Measurements from ENCODE around the gene BRICD5.

The BRICD5 gene

GRCh38 chr16:2237102-2237482 lies 26.4 kb upstream of the BRICD5 start:
- no peak for DNase-seq

- DNase-seq, result peak; percentile 64
Measured at GRCh38 chr16:2236337-2237101, 25.9 kb upstream of the BRICD5 start, which contains the start of gene DNASE1L2. Gene DNASE1L2, plus strand, starts transcription at chr16:2236444. Its CDS starts 373 bp downstream, at chr16:2236817.

- no peak for DNase-seq
Measured at GRCh38 chr16:2235695-2236336, 25.2 kb upstream of the BRICD5 start.

- no peak for DNase-seq
Measured at GRCh38 chr16:2235234-2235651, 24.6 kb upstream of the BRICD5 start.

DNA sequence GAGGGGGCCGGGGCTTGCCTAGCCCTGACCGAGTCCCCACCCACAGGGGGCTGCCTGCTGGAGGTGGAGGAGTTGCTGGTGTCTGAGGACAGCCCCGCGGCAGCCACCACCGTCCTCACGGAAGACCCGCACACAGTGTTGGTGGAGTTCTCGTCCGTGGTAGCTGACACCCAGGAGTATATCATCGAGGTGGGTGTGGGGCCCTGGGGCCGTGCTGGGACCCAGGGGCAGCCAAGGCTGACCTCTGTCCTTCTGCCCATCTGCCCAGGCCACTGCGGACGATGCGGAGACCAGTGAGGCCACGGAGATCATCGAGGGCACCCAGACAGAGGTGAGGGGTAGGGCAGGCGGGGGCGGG lies 24.1 kb upstream of the BRICD5 start:
- no peak for DNase-seq

DNA sequence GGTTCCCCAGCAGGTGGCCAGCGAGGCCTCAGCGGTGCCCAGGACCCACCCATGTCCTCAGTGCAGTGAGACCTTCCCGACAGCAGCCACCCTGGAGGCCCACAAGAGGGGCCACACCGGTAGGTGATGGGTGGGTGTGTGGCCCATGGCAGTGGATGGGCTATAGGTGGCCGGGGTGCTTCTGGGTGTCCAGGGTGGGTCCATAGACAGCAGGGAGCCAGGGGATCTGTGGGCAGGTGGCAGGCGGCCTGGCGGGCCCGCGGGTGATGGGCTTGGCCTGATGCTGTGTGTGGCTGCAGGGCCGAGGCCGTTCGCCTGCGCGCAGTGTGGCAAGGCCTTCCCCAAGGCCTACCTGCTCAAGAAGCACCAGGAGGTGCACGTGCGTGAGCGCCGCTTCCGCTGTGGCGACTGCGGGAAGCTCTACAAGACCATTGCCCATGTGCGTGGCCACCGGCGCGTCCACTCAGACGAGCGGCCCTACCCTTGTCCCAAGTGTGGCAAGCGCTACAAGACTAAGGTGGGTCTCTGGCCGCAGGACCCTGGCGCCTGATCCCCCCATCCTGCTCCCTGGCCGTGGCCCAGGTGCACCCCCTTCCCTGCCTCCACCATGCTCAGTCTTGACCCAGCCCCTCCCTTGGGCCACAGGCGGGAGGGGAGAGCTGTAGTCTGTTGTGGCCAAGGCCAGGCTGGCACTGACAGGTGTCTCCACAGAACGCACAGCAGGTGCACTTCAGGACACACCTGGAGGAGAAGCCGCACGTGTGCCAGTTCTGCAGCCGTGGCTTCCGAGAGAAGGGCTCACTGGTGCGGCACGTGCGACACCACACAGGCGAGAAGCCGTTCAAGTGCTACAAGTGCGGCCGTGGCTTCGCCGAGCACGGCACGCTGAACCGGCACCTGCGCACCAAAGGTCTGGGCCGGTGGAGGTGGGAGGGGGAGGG lies 23.5 kb upstream of the BRICD5 start:
- DNase-seq, result no peak

GRCh38 chr16:2233046-2233775 lies 22.5 kb upstream of the BRICD5 start:
- DNase-seq, result no peak

DNA sequence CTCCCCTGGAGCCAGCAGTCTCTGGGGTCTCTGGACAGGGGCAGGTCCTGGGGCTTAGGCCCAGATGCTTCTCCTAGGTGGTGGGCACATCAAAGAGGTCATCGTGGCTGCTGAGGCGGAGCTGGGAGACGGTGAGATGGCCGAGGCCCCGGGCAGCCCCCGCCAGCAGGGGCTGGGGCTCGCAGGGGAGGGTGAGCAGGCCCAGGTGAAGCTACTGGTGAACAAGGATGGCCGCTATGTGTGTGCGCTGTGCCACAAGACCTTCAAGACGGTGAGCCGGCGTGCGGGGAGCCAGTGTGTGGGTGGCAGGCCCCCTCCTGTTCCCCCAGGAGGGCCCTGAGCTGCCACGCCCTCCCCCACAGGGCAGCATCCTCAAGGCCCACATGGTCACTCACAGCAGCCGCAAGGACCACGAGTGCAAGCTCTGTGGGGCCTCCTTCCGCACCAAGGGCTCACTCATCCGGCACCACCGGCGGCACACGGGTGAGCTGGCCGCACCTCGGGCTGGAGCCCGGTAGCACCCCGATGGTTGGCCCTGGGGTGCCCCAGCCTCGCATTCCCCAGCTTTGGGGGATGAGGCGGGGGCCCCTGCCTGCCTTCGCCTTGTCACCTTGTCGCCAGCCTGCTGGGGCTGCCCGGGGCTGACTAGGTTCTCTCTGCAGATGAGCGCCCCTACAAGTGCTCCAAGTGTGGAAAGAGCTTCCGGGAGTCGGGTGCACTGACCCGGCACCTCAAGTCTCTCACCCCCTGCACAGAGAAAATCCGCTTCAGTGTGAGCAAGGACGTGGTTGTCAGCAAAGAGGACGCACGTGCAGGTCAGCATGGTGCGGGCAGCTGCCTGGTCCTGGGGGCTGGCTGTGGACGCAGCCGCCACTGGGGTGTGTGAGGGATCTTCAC lies 21.7 kb upstream of the BRICD5 start:
- DNase-seq, result no peak

DNA sequence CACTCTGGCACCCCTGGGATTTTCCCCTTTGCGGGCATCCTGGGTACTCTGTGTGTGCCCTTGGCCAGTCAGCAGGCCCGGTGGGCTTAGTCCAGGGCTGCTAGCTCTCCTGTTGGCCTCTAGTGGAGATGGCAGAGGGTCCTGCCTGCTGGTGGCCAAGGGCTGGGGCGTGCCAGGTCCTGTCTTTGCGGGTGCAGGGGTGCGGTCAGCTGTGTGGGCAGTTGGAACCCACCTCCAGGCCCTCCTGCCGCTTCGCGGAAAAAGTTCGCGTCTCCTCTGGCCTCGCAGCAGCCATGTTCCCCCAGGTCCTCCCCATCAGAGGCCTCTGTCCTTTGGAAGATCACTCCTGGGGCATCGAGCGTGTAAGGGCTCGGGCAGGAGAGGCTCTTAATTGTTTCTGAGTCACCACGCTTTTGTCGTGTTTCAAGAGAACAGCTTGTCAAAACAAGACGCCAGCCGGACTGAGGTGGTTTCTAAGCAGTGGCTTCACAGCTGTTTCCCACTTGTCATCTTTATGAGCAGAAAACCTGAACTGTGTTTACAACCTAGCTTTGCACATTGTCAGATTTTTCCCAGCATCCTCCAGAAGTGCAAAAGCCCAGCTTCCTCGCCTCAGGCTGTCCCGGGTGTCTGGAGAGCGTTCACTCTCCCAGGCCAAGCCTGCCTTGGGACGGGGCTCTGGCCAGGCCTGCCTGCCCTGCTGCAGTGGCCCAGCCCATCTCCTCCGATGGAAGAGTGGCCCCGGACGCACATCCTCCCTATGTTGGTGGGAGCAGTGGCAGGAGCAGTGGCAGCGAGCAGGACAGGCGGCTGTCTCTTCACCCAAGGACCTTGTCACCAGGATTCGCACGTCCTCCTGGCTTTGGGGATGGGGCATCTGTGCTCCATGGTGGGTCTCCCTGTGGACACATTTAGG lies 20.6 kb upstream of the BRICD5 start:
- DNase-seq, result no peak

DNA sequence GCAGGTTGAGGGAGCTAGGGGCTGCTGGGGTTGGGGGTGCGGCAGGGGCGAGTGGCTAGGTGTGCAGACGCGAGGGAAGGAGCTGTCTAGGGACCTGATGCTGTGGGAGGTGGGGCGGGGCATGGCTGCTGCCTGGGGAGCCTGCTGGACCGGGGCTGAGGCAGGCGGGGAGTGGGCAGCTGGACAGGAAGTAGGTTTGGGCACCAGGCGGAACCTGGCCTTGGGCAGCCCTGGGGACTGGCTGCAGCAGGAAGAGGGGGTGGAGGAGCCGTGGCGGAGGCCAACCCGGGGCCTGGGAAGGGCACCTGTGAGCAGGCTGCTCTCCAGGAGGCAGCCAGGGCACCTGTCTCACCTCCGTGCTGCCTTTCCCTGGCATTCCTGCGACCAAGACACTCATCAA lies 19.7 kb upstream of the BRICD5 start:
- DNase-seq, result no peak

- DNase-seq, result no peak
Measured at GRCh38 chr16:2229632-2230250, 19.1 kb upstream of the BRICD5 start.

GRCh38 chr16:2229091-2229490 lies 18.4 kb upstream of the BRICD5 start:
- DNase-seq, result no peak

DNA sequence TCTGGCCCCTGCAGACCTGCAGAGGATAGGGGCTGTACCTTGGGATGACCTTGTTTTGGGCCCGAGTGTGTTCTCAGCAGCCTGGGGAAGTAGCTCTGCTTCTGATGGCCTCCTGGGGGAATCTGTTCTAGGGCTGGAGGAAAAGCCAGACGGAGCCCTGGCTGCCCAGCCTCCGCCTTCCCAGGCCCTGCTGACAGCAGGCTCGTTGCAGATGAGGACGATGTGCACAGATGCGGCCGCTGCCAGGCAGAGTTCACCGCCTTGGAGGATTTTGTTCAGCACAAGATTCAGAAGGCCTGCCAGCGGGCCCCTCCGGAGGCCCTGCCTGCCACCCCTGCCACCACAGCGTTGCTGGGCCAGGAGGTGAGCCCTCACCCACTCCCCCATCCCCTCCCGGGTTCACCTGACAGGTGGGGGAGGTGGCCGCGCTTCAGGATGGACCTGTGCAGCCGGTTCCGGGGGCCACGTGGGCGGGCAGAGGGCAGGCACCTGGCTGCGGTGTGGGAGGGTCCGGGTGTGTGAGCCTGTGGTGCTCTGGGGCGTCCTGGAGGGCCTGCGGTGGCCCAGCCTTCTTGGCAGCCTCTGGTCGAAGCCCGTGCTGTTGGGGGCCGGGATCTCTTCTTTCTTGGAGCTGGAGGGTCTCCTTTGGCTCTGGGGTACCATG lies 17.6 kb upstream of the BRICD5 start:
- DNase-seq, result no peak

- no peak for DNase-seq
Measured at GRCh38 chr16:2226918-2227317, 16.3 kb upstream of the BRICD5 start.

DNA sequence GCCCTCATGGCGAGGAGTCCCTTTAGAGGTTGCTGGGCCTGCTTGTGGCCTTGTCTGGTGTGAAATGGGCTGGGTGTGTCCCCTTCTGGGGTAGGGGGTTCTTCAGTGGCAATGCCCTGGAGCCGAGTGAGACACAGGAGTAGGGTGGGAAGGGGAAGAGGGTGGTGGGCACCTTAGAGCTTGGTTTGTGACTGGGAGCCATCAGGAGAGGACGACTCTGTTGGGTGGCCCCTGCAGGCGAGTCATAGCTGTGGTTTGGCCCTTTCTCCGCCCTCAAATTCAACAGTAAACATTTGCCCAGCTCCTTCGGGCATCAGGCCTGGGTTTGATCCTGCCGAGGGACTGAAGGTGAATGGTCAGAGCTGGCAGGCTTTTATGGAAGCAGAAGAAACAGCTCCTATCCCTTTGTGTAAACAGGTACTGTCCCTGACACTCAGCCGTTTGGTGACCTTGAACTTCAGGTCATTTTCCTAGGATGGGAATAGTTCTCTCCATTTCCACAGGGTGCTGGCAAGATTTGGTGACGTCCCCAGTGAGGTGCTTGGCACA lies 15.7 kb upstream of the BRICD5 start:
- DNase-seq, result no peak

DNA sequence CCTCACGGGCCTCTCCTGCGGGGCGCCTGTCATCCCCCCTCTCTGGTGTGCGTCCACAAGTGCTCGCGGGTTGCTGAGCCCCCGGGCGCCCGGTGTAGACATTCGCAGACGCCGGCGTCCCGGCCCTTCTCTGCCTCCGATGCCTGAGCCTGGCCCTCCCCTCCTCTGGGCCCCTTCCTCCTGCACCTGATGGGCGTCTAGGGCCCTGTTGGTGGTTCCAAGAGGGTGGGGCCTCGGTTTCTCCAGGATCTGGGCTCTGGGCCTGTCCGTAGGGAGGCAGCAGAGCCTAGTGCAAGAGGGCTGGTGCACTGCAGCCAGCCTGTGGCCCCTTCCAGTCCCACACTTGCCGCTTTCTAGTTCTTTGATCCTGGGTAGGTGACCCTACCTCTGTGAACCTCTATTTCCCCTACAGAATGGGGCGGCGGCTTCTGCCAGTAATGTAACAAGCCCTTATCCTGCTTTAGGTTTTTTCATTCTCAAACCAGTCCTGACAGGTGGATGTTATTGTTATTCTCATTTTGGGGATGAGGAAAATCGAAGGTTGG lies 13.4 kb upstream of the BRICD5 start:
- DNase-seq, result no peak

- peak; percentile 99 for DNase-seq
Measured at GRCh38 chr16:2223221-2223941, 12.7 kb upstream of the BRICD5 start, which contains the start of gene E4F1. Gene E4F1, plus strand, starts transcription at chr16:2223591. Its CDS starts 23 bp downstream, at chr16:2223614.

DNA sequence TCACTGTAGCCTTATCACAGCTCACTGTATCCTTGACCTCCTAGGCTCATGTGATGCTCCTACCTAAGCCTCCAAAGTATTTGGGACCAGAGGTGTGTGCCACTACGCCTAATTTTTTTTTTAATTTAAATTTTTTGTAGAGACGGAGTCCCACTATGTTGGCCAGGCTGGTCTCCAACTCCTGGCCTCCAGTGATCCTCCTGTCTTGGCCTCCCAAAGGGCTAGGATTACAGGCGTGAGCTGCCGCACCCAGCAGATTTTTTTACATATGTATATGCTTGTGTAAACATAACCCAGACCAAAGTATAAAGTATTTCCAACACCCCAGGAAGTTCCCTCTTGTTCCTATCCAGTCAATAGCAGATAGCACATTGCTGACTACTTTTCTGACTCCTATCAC lies 5.7 kb upstream of the BRICD5 start:
- no peak for DNase-seq
